NCI-H1417 treated with DMSO at 0.1 percent for 48 hours (cell line): ENCODE results near the gene CHPF2.
A peak's percentile ranks its signal among the peaks of the same experiment; 100 is the strongest.

ENCODE experiments used
- DNase-seq: peaks from one replicate; lab custom pipeline; 2025; lab: John Stamatoyannopoulos, UW

The CHPF2 gene

DNA sequence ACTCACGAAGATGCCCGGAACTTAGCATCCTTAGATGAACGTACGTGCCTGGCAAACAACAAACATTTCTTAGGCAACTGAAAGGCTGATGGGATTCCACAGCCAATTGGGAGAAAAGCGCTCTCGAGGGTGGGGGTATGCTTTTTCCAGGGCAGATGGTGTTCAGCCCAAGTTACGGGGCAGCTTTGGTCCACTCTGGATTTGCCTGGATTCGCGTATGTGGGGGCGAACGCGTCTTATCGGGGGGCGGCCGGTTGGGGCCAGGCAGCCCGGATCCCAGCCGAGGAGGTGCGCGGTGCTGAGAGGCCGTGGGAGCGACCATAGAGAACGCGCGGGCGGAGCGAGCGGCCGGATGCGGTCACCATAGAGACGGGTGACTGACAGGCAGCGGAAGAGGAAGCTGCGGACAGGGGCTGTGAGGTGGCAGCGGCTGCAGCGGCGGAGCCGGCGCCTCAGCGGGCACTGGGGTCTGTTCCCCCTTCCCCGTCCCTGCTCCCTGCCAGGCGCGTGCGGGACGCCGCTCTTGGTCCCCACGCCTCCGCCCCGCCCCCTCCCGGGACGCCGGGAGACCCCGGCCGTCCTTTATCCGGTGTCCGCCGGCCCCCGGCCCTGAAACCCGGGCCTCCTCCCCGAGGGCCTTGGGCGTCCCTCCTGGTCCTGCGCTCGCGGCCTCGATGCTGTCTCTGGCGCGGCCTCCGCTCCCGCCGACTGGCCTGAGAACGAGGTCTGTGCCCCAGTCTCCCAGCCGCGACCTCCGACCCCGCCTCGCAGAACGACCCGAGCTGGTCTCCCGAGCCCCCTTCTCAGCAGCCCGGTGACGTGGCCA lies at the start of gene CHPF2:
CHPF2 (plus strand) TSS at position 393 of the 826 bp plus-strand sequence. CDS start 1,529 bp downstream, outside the sequence.
- peak; percentile 57 for DNase-seq

DNA sequence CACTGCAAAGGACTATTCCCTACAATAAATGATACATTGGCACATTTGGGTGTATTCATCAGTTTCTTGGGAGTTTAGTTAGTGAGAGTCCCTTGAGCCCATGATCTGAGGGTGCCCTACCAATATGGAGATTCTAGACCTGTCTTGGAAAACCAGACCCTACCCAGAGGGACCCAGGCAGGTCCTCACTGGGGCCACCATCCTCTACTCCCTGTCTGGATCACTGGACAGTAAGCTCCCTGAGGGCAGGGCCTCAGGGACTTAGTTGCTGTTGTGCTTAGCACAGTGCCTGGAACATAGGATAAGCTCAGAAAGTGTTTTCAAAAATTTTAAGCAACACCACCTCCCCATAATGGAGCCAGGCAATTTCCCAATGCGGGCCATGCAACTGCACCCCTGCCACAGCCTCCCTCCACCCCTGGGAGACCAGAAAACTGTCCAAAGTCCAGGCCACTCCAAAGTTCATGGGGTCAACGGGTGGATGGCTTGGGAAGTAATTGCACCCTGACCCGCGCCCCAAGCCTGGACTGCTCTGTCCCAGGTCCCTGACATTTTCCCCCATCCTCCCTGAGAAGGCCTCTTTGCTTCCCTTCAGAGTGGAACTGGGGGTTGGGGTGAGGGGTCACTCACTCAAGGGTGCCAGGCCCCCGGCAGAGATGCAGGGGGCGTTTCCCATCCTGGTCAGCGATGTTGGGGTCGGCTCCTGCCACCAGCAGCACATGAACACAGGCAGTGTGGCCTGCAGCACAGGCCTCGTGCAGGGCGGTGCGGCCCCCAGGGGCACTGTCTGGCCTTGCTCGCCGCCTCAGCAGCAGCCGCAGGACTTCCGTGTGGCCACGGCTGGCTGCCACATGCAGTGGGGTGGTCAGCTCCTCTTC lies 46.3 kb upstream of the CHPF2 start:
- DNase-seq = no peak

GRCh38 chr7:151186640-151187408 lies 45.5 kb upstream of the CHPF2 start, which contains the start of gene ASB10:
Gene ASB10, minus strand, starts transcription at chr7:151187250. Its CDS starts 120 bp downstream, at chr7:151187130.
- no peak for DNase-seq

GRCh38 chr7:151187409-151188251 lies 44.7 kb upstream of the CHPF2 start:
- no peak for DNase-seq

DNA sequence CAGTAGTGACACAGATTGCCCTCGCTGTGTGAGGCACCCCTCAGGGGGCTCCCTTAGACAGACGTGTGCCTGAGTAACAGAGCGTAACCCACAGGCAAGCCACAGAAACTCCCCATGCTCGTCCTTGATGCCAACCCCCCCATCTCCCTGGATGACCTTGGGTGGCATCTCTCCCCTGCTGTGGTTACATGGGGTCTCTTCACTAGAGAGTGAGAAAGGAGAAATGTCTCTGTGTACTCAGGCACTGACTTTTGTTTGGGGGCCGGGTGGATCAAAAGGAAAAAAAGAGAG lies 44.1 kb upstream of the CHPF2 start:
- no peak for DNase-seq

DNA sequence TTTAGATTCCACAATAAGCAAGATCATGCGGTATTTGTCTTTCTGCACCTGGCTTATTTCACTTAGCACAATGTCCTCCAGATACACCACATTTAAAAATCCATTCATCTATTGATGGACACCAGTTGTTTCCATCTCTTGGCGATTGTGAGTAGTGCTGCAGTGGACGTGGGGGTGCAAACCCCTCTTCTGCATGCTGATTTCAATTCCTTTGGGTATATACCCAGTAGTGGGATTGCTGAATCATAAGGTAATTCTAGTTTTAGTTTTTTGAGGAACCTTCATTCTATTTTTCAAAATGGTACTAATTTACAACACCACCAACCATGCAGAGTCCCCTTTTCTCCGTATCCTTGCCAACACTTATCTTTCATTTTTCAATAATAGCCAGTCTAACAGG lies 43.2 kb upstream of the CHPF2 start:
- DNase-seq = no peak

DNA sequence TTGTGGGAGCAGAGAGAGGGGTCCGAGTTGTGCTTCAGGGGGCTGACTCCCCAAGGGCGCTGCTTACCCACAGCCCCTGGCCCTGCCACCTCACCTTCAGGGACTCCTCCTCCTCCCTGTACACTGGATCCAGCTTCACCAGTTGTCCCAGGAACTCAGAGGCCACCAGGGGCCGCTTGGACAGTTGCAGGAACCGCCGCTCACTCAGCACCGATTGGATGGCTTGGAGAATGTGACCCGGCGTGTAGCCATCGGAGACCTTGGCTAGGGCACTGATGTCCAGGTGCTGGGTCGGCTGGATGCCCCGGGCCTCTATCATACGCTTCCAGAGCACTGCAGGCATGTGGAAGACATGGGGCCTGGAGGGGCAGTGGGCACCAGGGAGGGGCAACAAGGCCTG lies 40.7 kb upstream of the CHPF2 start:
- no peak for DNase-seq

DNA sequence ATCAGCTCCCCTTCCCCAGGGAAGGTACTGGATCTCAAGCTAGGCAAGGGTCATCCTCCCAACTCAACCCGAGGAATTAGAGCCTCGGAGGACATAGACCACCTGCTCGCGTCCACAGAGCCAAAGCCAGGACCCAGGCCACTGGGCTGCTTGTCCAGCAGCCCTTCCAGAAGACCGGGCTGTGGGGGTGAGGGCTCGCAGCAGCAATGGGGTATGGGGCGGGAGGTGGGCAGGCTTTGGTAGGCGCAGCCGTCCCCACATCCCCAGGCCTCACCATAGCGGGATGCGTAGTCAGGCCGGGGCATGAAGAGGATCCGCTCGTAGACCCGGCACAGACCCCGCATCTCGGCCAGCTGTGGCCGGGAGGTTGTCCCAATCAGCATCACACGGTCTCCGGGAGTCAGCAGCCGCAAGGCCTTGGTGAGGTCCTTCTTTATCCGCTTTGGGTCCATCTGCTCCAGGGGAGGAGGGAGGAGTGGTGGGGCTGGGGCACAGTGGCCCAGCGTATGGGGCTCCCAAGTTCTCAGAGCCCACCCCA lies 40.2 kb upstream of the CHPF2 start:
- DNase-seq = no peak

DNA sequence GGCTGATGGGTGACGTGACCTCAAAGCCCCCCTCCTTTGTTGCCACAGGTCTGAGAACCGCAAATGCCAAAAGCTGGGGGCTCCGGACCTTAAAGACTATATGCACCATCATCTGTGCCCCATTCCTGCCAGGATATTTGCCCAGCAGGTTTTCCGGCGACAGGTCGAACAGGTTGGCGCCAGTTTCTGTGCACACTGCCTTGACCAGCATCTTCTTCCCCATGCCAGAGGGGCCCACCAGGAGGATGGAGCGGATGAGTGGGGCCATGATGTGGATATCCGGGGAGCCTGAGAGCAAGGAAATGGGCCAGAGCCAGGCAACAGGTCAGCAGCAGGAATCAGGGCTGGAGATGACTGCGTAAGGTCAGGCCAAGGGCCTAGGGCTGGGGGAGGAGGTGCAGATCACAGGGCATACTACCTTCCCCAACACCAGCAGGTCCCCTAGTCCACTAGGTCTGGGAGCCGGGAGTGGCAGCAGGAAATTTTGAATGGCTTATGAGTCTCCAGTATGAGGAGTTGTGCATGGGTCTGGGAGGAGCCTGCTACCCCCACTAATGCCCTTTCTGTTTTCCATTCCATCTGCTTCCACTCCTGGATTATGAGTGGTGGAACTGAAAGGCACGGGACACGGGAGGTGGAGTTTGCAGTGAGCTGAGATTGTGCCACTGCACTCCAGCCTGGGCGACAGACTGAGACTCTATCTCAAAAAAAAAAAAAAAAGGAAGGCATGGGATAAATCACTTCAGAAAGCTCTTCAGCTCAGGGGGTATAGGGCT lies 38.9 kb upstream of the CHPF2 start:
- no peak for DNase-seq

DNA sequence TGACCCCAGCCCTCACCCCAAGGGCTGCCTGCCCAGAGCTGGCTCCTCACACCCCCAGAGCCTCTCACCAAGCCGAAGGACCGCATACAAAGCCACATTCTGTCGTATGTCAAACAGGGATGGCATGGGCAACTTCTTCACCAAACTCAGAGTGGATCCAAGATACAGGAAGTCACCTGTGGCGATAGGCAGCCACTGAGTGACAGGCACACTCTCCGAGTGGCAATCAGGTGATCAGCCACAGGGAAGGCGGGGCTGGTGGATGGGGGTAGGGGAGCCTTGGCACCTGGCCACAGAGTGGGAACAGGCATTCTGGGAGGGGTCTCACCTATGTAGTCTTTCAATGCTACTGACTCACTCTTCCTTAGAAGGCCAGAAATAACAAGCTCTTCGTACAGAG lies 38.1 kb upstream of the CHPF2 start:
- DNase-seq = no peak

DNA sequence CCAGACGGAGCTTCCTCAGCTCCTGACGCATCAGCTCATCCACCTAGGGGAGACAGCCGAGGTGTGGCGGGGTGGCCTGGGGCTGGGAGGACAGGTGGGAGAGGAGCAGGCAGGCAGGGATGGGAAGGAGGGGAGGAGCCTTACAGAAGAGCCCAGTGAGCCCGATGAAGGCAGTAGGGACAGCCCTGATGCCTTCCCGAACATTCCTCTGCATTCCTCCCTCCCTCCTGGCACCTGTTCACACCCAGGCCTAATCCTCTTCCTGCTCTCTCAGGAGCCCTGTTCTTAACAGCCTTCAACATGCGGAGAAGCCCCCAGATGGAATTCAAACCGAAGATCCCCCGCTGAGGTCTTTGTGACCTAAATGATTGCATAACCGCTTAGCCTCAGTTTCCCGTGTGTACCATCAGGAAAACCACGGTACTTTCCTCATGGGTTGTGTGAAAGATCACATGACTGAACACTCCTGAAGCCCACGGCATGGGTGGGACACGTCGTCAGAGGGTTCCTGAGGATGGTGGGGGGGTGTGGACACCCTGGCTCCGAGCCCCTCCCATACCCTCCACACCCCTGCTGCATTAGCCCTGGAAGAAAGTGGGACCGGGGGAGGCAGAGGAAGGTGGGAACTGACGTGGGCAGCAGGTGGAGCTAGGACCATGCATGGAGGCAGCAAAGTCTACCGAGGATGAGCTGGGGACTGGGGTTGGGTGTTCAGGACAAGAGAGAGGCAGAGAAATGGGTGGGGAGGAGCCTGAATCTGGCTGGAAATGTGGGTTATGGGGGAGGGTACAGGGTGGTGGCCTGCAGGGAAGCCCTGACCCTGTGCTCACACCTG lies 36.5 kb upstream of the CHPF2 start:
- no peak for DNase-seq

DNA sequence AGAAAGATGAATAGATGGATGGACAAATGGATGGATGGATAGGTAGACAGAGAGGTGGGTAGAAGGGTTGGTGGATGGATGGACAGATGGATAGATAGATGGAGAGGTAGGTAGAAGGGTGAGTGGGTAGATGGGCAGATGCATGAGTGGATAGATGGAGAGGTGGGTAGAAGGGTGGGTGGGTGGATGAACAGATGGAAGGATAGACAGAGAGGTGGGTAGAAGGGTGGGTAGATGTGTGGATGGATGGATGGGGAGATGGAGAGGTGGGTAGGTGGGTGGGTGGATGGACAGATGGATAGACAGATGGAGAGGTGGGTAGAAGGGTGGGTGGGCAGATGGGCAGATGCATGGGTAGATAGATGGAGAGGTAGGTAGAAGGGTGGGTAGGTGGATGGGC lies 34.4 kb upstream of the CHPF2 start:
- DNase-seq = no peak

DNA sequence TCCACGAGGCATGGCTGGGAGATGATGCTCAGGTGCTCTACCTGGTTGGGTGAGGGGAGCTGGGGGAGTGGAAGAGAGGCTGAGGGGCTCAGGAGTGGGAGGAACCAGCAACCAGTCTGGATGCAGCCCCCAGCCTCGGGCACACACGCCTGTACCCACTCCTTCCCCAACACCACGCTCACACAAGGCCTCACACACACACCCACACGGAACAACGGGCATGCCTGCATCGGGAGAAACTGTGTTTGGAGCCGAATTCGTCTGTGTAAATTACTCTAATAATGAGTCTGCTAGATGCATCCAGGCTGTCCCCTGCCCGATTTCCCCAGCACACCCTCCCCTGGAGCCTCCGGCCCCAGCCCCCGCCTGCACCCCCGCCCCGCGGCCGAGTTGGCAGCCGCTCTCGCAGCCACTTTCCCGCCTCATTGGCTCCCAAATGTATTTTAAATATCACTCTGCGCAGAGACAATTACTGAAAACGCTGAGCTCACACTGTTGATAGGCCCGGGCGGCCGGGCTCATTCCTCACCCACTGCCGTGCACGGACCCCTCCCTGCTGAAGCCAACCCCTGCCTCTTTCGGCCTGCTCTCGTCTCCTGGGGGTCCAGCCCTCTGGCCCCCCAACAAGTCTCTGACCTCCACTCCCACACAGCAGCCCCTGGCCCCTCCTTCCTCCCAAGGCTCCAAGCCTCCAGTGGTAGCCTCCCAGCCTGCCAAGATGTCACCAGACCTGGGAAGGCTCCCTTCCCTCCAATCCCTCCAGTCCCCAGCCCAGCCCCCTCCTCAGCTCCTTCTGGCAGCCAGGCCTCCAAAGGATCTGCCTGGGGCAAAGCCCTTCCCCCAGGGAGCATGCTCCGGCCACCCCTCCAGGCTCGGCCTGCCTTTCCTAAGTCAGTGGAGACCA lies 33.1 kb upstream of the CHPF2 start:
- no peak for DNase-seq

DNA sequence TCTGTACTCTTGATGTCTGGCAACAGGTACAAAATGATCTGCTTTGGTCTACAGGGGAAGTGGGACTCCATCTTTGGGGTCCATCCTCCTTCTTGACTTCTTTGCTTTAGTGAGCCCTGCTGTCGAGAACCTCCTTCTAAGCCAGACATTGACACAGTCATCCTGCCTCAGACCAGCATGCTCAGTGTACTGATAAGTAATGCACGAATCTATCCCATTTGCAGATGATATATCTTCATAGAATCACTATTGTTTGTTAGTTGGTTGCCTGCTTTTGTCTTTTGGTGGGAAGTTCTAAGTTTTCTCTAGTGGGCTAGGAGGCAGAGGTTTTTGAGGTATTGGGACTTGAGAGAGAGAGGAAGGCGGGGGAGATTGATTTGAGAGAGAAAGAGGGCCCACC lies 30.9 kb upstream of the CHPF2 start:
- DNase-seq = no peak

- DNase-seq = no peak
Observed at GRCh38 chr7:151201751-151202150, 30.5 kb upstream of the CHPF2 start.

DNA sequence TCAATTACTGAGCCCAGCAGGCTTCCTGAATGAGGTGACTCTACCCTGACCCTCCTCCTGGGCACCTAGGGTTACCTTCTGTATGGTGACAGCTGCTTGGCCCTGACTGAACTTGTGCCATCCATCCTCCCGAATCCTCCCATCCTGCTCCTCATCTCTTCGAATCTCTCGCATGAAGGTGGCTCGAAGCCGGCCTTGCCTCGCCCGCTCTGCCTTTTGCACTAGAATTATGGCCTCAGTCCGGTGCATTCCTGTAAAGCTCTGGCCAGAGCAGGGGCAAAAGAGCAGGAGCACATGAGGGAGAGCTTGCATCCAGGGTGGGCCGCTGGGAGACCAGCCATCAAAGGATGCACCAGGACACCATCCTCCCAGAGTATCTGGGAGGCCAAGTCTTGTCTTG lies 29.4 kb upstream of the CHPF2 start:
- no peak for DNase-seq

GRCh38 chr7:151204383-151205032 lies 27.8 kb upstream of the CHPF2 start:
- DNase-seq = no peak

GRCh38 chr7:151205730-151206129 lies 26.6 kb upstream of the CHPF2 start:
- DNase-seq = no peak
